ENCODE results near the gene DLEC1. TPM values are rescaled to one million over a fixed set of nuclear protein-coding genes. Genes with fewer than 3 reads are reported as not detected.
"Not testable (repeated sequence)": the region's sequence is repeated elsewhere in the genome, so short reads cannot be mapped to it uniquely, and the experiment has no call there.

The DLEC1 gene
- total and polyA plus RNA-seq, 2 of the 4 experiments (the other 2 are of a cell fraction), result 0.03 TPM; not detected in 1

- H3K4me1 ChIP-seq (ENCODE audit: control insufficient read depth, insufficient read depth, low read length); H3K9me1 ChIP-seq (ENCODE audit: insufficient read depth, low read length); H3K27ac ChIP-seq (ENCODE audit: insufficient read depth, low read length); H2BK120ac ChIP-seq (ENCODE audit: low read depth, low read length); BruUV-seq (replicated peaks); H2BK5ac ChIP-seq (ENCODE audit: low read depth, low read length, poor library complexity, severe bottlenecking); H3K9me3 ChIP-seq (ENCODE audit: control insufficient read depth, insufficient read depth, low read length); H3K4me2 ChIP-seq (ENCODE audit: low read depth, low read length); H3K14ac ChIP-seq (replicated peaks; ENCODE audit: low read depth, low read length); H4K91ac ChIP-seq (ENCODE audit: insufficient read depth, low read depth, low read length); POLR2A ChIA-PET (ENCODE audit: unreplicated experiment); H3K23ac ChIP-seq (ENCODE audit: low read depth, low read length); CTCF ChIA-PET; H2BK20ac ChIP-seq (ENCODE audit: low read depth, low read length); H2BK15ac ChIP-seq (ENCODE audit: low read depth, low read length); DNase-seq; intact Hi-C loops (cut with micrococcal nuclease); dilution Hi-C loops (cut with HindIII; ENCODE audit: low sequenced_read_pairs, unreplicated experiment); H4K5ac ChIP-seq (ENCODE audit: low read depth, low read length); H2AK9ac ChIP-seq (replicated peaks; ENCODE audit: low read depth, low read length, poor library complexity); H3K18ac ChIP-seq (ENCODE audit: low read depth, low read length); H3K4me3 ChIP-seq (ENCODE audit: insufficient read depth, low read depth, low read length); H4K8ac ChIP-seq (ENCODE audit: low read depth in 2 of 2, low read length in 2 of 2); H4K20me1 ChIP-seq (ENCODE audit: insufficient read depth, low read length); H2AK5ac ChIP-seq (ENCODE audit: low read depth, low read length); H3K27me3 ChIP-seq (ENCODE audit: control insufficient read depth, insufficient read depth, low read length); H3K36me3 ChIP-seq (ENCODE audit: control insufficient read depth, insufficient read depth, low read length); H3K9ac ChIP-seq (ENCODE audit: low read depth, low read length); in situ Hi-C loops (cut with MboI; ENCODE audit: low sequenced_read_pairs); H3K56ac ChIP-seq (ENCODE audit: extremely low read depth, insufficient read depth, low read length); H3K4ac ChIP-seq (ENCODE audit: low read depth, low read length); H3K79me1 ChIP-seq (ENCODE audit: low read depth in 1 of 2, low read length in 2 of 2); ATAC-seq (ENCODE audit: low read depth): not testable (repeated sequence)
- no CpG with 5 or more reads among the region's 7 CpGs for WGBS, 2 experiments (ENCODE audit: extremely low coverage in 2 of 2, insufficient read length in 1 of 2)
- H2AFZ ChIP-seq (replicated peaks; ENCODE audit: low read length, poor library complexity), result peak overlapping the region; percentile 32
These were observed 5.4 kb upstream of the DLEC1 start for GRCh38 chr3:38033586-38033985.

GRCh38 chr3:38034335-38034734 is 4.7 kb upstream of the DLEC1 start:
- H2BK20ac ChIP-seq (ENCODE audit: low read depth, low read length); H3K9ac ChIP-seq (ENCODE audit: low read depth, low read length); dilution Hi-C loops (cut with HindIII; ENCODE audit: low sequenced_read_pairs, unreplicated experiment); H3K23ac ChIP-seq (ENCODE audit: low read depth, low read length); H3K79me1 ChIP-seq (ENCODE audit: low read depth in 1 of 2, low read length in 2 of 2); H2AK5ac ChIP-seq (ENCODE audit: low read depth, low read length); CTCF ChIA-PET; H3K56ac ChIP-seq (ENCODE audit: extremely low read depth, insufficient read depth, low read length); H2BK5ac ChIP-seq (ENCODE audit: low read depth, low read length, poor library complexity, severe bottlenecking); H3K4ac ChIP-seq (ENCODE audit: low read depth, low read length); H3K27ac ChIP-seq (ENCODE audit: insufficient read depth, low read length); H2AK9ac ChIP-seq (replicated peaks; ENCODE audit: low read depth, low read length, poor library complexity); H4K8ac ChIP-seq (ENCODE audit: low read depth in 2 of 2, low read length in 2 of 2); H3K9me3 ChIP-seq (ENCODE audit: control insufficient read depth, insufficient read depth, low read length); H4K91ac ChIP-seq (ENCODE audit: insufficient read depth, low read depth, low read length); H3K4me2 ChIP-seq (ENCODE audit: low read depth, low read length); H2BK15ac ChIP-seq (ENCODE audit: low read depth, low read length); intact Hi-C loops (cut with micrococcal nuclease); in situ Hi-C loops (cut with MboI; ENCODE audit: low sequenced_read_pairs); H3K36me3 ChIP-seq (ENCODE audit: control insufficient read depth, insufficient read depth, low read length); H4K5ac ChIP-seq (ENCODE audit: low read depth, low read length); H3K9me1 ChIP-seq (ENCODE audit: insufficient read depth, low read length); ATAC-seq (ENCODE audit: low read depth); BruUV-seq (replicated peaks); DNase-seq; H3K14ac ChIP-seq (replicated peaks; ENCODE audit: low read depth, low read length); H3K4me3 ChIP-seq (ENCODE audit: insufficient read depth, low read depth, low read length); H4K20me1 ChIP-seq (ENCODE audit: insufficient read depth, low read length); H3K27me3 ChIP-seq (ENCODE audit: control insufficient read depth, insufficient read depth, low read length); POLR2A ChIA-PET (ENCODE audit: unreplicated experiment); H2BK120ac ChIP-seq (ENCODE audit: low read depth, low read length); H3K18ac ChIP-seq (ENCODE audit: low read depth, low read length); H2AFZ ChIP-seq (replicated peaks; ENCODE audit: low read length, poor library complexity): not testable (repeated sequence)
- peaks cover 12% of the 10 kb centered on the region for H3K4me1 ChIP-seq (ENCODE audit: control insufficient read depth, insufficient read depth, low read length)
- WGBS, 2 experiments (ENCODE audit: extremely low coverage in 2 of 2, insufficient read length in 1 of 2), result 80% methylated on average over 2 of the region's 9 CpGs; no CpG with 5 or more reads in 1 of the 2 experiments
